NCI-H748 (cell line): Measurements from ENCODE around the gene MYOM1.

Source experiments
- DNase-seq: peaks from one replicate; lab custom pipeline; 2025; ENCODE audit not compliant: unreplicated experiment; lab: John Stamatoyannopoulos, UW

The MYOM1 gene

GRCh38 chr18:3219631-3220335 is at the start of gene MYOM1:
MYOM1 (minus strand) TSS chr18:3219968; CDS start chr18:3215223, 4,745 bp downstream.
- DNase-seq = no peak

- no peak for DNase-seq
Measured at GRCh38 chr18:3269241-3269913, 49.6 kb upstream of the MYOM1 start.

GRCh38 chr18:3268306-3268705 is 48.5 kb upstream of the MYOM1 start:
- DNase-seq = no peak

- no peak for DNase-seq
Measured at GRCh38 chr18:3266062-3266608, 46.4 kb upstream of the MYOM1 start.

GRCh38 chr18:3265564-3266033 is 45.8 kb upstream of the MYOM1 start:
- DNase-seq = no peak

- no peak for DNase-seq
Measured at GRCh38 chr18:3264362-3264761, 44.6 kb upstream of the MYOM1 start.

GRCh38 chr18:3263132-3263700 is 43.4 kb upstream of the MYOM1 start:
- no peak for DNase-seq

- DNase-seq = peak; percentile 32
Measured at GRCh38 chr18:3262234-3263131, 42.7 kb upstream of the MYOM1 start.

GRCh38 chr18:3261373-3262233 is 41.8 kb upstream of the MYOM1 start, which contains the start of gene MYL12B:
MYL12B (plus strand) TSS chr18:3262133; CDS start chr18:3272899, 10,766 bp downstream.
- peak; percentile 76 for DNase-seq

GRCh38 chr18:3260995-3261372 is 41.2 kb upstream of the MYOM1 start:
- DNase-seq = no peak

- DNase-seq = no peak
Measured at GRCh38 chr18:3257627-3258120, 37.9 kb upstream of the MYOM1 start.

- no peak for DNase-seq
Measured at GRCh38 chr18:3256693-3257626, 37.2 kb upstream of the MYOM1 start.

- no peak for DNase-seq
Measured at GRCh38 chr18:3255611-3256165, 35.9 kb upstream of the MYOM1 start.

GRCh38 chr18:3254725-3255124 is 35.0 kb upstream of the MYOM1 start:
- DNase-seq = no peak

GRCh38 chr18:3252843-3253242 is 33.1 kb upstream of the MYOM1 start:
- DNase-seq = no peak

- no peak for DNase-seq
Measured at GRCh38 chr18:3251963-3252277, 32.2 kb upstream of the MYOM1 start.

- no peak for DNase-seq
Measured at GRCh38 chr18:3251249-3251962, 31.6 kb upstream of the MYOM1 start.
